GM10266 (cell line): ENCODE measurements around the gene DAZL.

ENCODE experiments used
- DNase-seq: peaks from one replicate; pipeline ENCODE4 v3.0.0; 2012; ENCODE audit errors: extremely low spot score
- TF ChIP-seq, protein P1 (sequence below): IDR thresholded peaks from 2 replicates; pipeline ENCODE4 v1.5.1; 2012; ENCODE audit warnings: mild to moderate bottlenecking, low read depth; ENCODE audit not compliant: control insufficient read depth, insufficient read depth; ENCODE audit errors: missing control alignments

The DAZL gene

DNA sequence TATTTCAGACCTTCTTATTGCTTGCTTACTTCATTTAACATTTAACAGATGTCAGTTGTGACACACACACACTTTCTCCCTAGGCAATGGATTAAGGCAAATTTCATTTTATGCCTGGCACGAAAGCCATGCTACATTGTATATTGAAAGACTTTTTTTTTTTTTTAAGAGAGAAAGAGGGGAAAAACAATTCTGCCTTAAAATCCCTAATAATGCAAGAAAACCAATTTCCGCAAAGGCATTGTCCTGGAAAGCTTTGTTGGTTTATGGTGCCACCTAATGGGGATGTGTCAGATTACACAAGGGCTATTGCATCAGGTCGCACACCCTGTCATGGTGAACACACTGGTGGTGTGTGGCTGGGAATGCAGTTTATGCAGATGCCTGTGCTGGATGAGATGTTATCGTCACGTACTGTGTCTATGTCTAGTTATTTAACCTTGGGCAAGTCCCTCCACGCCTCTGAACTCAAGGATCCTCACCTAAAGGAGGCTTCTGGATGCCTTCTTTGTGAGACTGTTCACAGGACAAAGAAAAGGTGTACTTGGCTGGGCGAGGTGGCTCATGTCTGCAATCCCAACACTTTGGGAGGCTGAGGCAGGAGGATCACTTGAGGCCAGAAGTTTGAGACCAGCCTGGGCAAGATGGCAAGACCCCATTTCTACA, 54.4 kb downstream of the DAZL start:
- peak; percentile 50 for DNase-seq
- TF ChIP-seq, protein P1, sequence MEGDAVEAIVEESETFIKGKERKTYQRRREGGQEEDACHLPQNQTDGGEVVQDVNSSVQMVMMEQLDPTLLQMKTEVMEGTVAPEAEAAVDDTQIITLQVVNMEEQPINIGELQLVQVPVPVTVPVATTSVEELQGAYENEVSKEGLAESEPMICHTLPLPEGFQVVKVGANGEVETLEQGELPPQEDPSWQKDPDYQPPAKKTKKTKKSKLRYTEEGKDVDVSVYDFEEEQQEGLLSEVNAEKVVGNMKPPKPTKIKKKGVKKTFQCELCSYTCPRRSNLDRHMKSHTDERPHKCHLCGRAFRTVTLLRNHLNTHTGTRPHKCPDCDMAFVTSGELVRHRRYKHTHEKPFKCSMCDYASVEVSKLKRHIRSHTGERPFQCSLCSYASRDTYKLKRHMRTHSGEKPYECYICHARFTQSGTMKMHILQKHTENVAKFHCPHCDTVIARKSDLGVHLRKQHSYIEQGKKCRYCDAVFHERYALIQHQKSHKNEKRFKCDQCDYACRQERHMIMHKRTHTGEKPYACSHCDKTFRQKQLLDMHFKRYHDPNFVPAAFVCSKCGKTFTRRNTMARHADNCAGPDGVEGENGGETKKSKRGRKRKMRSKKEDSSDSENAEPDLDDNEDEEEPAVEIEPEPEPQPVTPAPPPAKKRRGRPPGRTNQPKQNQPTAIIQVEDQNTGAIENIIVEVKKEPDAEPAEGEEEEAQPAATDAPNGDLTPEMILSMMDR, result peak; percentile 91

DNA sequence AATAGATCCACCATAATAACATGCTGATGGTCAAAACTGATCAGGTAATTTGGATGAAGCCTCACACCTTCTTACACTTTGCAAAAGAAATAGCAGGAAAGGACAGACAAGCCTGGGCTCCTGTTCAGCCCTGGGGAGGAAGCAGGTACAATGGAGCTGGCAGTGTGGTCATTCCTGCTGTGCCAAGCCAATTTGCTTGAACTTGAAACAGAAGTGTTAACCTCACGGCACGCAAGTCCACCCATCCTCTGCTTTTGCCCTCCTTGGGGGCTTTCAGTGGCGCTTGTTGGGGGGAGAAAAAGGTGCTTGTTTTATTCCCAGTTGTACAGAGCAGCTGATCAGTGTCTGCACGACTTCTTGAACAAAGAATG, 54.9 kb downstream of the DAZL start:
- TF ChIP-seq, protein P1, result no peak
- DNase-seq, result no peak

DNA sequence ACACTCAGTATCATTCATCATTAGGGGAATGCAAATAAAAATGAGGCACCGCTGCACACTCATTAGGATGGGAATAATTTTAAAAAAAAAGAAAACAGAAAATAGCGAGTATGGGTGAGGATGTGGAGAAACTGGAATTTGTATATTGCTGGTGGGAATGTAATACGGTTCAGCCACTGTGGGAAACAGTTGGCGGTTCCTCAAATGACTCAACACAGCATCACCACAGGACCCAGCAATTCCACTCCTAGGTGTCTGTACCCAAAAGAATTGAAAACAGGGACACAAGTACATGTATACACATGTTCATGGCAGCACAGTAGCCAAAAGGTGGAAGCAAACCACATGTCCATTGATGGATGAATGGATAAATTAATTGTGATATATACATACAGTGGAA, 56.5 kb downstream of the DAZL start:
- no peak for DNase-seq
- TF ChIP-seq, protein P1, result no peak

DNA sequence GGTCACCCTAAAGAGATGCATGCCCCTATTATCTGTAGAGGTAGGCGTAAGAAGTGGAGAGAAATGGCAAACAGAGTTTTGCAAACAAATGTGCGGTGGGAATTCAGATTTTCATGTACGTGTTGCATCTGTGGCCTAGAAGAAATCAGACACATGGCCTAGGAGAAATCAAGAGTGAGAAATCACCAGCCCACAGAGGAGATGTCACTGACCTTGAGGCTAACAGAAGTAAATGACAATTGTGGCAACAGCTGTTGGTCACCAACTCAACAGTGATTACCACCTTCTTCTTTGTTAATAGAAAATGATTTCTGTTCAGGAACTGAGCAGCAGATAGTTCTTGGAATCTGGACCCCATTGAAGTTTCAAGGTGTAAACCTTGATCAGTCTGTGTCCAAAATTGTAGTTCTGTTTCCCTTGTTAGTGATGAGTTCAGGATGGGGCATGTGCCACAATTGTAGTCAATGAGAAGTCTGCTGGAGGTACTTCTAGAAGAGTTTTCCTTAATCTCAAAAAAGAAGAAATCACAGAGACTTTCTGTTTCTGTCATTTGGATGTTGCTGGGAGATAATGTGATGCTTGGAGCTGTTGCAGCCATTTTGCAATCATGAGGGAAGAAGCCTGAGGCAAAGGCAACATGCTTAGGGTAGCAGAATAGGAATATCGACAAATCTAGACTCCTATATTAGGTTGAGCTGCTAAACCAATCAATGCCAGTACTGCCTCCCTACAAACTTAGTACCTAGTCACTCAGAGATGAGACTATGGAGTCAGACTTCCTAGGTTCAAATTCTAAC, 57.5 kb downstream of the DAZL start:
- TF ChIP-seq, protein P1, result no peak

DNA sequence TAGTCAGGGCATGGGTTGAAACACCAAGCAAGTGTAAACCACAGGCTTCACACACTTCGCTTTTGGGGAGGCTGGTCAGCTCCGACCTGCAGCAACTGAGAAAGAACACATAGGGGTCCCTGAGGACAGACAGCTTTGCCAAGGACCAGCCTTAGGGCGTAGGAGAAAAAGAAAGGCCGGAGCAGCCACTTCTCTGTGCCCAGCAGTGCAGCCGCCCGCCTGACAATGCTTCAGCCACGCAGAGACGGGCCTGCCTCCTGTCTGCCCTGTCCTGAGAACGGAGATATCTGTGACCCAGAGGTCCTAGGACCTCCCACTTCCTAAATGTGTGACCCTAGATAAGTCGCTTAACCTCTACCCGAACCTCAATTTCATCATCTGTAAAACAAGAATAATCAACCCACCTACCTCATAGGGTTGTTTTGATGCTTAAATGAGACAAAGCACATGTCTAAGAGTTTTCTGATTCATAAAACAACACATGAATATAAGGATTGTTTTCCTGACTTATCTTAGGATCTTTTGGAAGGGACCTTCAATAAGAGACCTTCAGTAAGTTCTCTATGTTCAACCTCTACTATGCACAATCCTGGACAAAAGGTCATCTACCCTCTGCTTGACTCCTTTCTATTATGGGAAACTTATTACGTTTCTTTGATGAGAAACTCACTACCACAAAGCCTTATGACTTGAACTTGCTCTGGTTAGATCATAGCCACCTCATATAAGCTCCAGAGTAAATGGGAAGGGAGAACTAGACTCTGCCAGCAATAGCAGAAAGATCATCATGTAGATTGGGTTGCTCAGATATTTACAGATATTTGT, 58.8 kb downstream of the DAZL start:
- TF ChIP-seq, protein P1, result no peak
- peak; percentile 10 for DNase-seq

More for the DNA sequence above, 57.5 kb downstream of the DAZL start:
- DNase-seq, result no peak

DNA sequence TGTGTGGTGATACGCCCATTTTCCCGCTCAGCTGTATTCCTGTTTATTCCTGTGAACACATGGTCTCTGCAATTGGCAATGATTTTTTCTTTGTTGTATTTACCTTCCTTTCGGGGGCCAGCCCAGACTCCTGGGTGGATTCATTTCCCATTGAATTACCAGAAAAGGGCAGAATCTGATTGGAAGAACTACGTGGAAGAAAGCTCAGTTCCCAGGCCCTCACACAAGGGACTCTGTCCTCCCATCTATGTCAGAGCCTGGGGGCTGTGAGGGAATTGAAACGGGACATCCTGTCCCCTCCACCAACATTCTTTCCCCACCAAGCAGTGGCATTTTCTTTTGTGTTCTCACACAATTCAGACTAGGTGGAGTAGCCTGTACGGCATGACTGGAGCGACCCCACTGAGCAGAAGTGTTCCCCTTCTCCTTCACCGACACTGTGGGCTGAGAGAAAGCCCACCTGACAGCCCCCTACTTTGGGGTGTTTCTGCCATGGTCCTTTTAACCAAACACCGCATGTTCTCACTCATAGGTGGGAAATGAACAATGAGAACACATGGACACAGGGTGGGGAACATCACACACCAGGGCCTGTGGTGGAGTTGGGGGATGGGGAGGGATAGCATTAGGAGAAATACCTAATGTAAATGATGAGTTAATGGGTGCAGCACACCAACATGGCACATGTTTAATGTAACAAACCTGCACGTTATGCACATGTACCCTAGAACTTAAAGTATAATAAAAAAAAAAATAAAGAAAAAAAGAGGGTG, 59.6 kb downstream of the DAZL start:
- no peak for DNase-seq
- TF ChIP-seq, protein P1, result no peak
